A204.1 (cell line): ENCODE measurements around the gene JADE3.

Source experiments
- FAIRE-seq: peaks from 2 replicates; lab custom pipeline; 2012; peaks lifted over from hg19 to GRCh38; lab: Jason Lieb, UNC

JADE3 gene

DNA sequence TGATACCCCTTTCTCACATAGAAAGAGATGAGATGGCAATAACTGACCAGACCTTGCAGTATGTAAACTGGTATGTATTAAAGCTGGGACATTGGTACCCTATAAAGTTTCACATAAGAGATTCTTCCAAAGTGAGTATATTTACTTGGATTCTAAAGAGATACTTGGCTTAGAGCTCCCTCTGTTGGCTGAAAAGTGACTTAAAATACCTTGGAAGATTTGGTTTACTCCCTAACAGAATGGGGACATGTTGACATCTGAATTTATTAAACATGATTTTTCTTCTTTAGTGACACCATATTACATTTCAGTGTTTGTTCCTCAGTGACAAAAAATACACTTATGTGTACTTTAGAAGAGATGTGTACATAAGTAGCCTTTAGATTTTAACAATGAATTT, 118.1 kb downstream of the JADE3 start:
- peak; percentile 98 for FAIRE-seq

DNA sequence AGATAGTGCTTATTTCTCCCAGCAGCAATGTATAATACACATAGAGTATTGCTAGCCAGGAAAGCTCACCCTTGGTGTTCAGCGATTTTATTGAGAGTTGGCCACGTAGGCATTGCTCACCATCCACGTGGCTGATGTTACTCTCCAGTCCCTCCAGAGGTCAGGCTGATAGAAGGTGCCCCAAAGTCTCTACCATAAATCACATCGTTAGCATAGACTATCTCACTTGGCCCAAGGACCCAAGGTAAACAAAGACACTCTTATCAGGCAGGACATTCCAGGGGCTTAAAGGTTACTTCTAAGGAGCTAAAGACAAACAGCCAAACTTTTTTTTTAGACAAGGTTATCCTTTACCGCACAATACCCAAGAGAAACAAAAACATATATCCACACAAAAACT, 135.8 kb downstream of the JADE3 start:
- no peak for FAIRE-seq

DNA sequence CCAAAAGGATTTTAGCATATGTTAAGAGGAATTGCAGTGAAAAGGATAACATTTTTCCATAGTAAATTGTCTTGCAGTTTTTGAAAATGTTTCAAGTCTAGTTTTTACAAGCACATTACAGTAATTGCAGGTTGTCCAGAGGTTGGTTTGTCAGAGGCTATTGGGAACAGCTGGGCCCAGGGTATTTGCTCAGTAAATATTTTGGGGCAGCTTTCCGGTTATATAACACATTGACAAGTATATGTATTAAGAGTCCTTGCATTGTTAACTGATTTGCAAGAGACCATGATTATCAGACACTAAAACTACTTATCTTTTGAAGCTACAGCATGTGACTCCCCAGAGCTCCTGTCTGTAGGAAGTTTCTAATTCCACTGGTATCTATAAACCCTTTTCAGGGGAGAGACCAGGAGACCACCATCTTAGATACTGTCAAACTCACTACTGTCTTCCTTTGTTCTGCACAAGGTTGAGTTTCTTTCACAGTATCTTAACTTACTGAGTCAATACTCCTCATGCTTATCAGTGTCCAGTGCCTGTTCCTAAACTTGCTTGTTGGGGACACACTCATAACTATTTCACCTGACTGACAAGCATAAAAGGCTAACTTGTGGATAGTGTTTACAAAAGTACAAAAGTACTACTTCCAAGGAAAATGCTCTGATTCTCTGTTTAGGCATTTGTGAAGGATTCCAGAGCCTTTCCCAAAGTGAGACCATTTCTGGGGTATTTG, 147.1 kb downstream of the JADE3 start:
- FAIRE-seq: no peak

DNA sequence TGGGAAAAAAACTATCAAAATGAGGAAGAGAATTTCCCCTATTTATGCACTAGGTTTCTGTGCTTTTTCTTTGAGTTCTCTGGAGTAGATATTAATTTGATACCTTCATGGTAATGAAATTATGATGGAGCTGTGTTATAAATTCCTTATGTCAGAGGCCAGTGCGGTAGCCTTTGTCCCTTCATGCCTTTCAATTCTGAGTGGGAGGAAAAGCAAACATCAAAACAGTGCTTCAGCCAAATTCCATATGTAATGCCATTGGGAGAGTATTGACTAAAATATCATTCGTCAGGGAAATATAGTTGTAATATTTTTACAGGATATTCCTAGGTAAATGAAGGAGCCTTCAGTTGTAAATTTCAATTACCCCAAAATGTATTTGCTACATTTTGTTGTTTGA, 148.5 kb downstream of the JADE3 start:
- no peak for FAIRE-seq

DNA sequence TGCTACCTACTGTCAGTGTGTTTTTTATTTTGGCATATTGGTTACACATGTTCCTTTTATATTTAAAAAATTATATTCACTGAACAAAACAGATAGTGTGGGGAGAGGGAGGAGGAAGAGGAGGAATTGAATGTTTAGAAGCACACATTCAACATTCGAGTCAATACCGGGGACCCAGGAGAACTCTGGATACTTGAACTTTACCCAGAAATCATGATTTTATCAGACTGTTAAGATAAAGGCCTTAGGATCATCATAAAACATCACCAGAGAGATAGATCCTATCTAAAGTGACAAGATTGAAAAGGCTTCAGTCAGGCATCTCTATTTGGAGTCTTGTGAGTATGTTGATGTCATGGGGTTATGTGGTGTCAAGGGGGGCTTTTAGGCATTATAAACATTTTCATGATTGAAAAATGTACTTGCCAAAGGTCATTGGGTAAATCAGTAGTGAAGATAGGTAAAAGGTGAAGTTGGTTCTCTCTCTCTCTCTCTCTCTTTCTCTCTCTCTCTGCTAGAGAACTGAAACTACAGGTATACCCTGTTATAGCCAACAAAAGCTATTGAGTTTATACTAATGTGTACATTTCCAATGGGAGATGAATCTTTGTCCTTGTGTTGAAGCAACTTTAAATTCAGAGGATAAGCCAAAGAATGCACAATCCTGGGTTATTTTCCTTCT, 149.2 kb downstream of the JADE3 start:
- no peak for FAIRE-seq

DNA sequence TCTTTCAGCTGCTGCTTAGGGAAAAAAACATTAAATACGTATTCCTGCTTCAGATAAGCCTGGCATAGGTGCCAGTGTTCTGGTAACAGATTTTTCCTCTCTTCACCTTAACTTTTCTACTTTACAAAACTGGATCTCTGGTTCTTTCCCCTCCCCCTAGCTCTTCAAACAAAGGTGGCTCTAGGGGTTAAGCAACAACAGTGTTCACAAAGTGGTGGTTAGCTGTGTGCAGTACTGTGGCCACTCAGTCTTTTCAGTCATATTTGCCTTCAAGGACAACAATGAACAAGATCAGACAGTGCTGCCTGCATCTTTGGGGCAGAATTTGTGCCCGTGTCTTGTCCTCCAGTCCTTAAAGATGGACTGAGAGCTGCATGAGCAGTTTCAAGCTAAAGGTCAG, 151.0 kb downstream of the JADE3 start:
- no peak for FAIRE-seq

DNA sequence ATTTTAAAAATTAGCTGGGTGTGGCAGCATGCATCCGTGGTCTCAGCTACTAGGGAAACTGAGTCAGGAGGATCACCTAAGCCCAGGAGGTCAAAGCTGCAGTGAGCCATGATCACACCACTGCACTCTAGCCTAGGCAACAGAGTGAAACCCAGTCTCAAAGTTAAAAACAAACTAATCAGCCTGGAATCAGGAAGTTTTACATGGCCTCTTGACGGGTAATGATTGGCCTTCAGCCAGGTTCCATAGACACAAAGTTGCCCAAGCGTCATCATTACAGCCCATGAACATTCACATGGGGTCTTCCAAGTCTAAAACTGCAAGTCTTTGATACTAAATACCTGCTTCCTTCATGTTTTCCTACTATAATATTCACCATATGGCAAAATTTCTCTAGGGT, 156.0 kb downstream of the JADE3 start:
- no peak for FAIRE-seq

DNA sequence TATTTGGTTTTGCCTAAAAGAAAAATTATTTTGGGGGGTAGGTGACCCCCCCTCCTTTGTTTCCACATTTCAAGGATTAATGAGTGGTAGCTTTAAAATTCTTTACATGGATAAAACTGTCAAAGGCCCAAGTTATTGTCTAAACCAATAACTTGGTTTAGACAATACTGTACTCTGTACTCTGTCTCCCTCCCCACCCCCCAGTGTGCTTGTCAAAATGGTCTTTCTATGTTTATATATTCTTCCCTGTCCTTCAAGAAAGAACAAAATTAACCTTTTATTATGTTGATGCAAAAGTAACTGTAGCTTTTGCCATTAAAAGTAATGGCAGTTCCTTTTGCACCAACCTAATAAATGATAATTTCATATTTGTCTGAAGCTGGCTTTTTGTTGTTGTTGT, 156.5 kb downstream of the JADE3 start:
- no peak for FAIRE-seq

DNA sequence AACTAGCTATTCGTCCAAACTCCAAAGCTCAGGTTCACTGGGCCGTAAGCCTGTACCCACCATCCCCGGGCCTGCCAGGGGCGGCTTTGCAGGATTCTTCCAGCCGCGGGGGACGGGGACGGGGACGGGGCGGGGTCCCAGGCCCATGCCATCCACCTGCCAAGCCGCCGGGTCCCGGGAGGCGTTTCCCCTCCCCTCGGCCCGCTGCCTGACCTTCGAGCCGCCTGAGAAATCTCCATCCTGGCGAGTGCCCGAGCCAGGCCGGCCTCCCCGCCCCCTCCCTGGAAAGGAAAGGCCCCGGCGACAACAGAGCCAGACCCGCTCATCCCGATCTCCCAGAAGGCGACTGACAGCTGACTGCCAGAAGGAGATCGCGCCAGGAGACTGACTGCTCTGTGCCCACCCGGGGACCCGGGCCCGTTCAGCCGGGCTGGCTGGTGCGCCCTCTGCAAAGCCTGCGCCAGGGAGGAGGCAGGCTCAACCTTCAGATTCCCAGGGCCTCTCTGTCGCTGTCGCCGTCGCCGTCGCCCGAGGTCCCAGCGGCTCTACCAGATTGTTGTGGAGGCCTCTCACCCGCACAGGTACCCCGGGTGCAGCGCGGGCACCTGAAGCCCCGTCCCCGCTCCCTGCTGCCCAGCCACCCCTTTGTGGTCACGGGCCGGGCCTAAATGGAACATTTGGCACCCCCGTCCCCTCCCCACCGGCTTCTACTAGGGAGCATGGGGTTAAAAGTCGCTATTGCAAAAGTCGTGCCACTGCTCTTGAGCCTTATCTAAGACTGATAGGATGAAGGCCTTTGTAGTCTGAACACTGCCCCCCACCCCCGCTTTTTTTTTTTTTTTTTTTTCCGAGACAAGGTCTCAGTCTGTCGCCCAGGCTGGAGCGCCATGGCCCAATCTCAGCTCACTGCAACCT, 166.2 kb downstream of the JADE3 start, which contains the start of gene RGN:
Gene RGN (plus strand): TSS at position 315 of the 915 bp plus-strand sequence. CDS start 2,702 bp downstream, outside the sequence.
- no peak for FAIRE-seq

DNA sequence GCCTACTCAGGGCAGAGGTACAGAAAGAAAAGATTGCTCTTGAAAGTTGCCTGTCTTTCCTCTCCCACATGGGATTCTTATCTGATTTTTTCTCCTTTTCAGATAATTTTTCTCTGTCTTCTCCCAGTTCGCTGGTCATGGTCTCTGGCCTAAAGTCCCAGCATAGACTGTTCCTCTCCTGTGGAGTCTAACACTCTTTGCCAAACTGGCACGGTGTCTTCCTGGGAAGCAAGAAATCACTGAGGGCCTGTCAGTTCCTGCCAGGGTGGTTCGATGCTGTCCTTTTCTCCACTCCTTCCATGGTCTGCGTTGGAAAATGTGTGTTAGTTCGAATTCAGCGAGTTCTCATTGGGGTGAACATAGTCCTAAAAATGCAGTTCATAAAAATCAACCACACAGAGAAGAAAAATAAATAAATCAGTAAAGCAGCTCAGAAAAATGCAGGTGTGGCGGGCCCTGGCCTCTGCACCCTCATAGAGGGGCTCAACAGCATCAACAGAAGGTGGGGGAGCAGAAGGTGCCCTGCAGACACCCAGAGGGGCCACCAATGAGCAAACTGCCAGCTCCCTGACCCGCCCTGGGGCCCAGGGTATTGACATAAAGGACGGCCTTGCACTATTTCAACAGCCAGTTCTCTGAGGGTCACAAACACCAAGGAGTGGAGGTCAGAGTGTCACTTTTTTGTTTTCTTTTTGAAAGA, 168.1 kb downstream of the JADE3 start:
- no peak for FAIRE-seq

DNA sequence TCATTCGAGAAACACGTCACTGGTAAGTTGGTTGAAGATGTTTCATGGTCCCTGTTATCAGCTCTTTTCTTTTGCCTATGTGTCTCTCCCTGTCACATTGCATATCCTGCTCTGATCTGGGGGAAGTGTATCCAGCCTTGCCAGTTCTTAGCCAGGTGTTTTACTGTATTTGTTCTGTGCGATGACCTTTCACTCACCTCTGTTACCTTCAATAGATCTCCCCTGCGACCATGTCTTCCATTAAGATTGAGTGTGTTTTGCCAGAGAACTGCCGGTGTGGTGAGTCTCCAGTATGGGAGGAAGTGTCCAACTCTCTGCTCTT, 168.7 kb downstream of the JADE3 start:
- no peak for FAIRE-seq

DNA sequence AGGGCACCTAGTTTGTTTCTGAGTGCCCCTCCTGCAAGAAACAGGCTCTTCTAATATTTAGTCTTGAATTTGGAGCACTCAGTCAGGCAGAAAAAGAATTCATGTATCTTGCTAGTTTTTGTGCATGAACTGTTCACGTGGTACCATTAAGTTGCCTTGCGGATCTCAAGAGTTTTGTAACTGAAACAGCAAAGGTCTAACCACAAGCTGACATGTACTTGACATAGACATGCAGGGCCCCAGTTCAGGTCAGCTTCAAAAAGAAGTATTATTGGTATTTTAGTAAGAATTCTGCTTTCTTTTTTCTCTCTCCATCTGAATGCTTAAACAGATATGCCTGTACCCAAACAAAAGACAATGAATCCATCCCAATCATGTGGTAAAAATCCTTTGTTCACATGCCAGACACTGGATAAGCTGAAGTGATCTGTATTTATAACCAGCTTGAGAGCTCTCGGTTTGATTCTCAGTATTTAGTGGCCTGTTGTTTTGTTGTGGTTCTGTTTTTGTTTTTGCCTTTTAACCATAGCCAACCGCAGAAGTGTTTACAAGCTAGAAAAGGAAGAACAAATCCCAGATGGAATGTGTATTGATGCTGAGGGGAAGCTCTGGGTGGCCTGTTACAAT, 179.0 kb downstream of the JADE3 start:
- FAIRE-seq: no peak

DNA sequence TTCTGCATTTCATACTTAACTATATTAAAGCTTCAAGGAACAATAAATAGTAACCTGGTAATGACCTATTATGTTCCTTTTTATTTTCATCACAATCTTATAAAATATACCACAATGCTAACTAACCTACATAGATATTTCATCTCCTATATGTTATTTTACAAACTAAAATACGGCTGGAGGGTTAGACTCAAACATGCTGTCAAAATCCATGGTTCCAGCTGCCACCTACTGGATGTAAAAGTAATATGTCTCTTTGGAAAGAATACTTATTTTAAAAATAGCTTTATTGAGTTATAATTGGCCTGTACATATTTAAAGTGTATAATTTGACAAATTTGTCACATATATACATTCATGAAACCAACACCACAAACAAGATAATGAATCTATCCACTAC, 181.0 kb downstream of the JADE3 start:
- FAIRE-seq: peak; percentile 99

DNA sequence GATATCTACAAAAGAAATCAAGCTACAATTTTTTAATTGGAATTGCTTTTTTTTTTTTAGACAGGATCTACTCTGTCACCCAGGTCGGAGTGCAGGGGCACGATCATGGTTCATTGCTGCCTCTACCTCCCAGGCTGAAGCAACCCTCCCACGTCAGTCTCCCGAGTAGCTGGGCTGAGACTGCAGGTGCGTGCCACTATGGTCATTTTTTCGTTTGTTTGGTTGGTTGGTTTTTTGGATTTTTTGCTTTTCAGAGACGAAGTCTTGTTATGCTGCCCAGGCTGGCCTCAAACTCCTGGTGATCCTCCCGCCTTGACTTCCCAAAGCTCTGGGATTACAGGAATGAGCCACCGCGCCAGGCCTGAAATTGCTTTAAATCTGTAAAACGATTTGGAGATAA, 181.6 kb downstream of the JADE3 start:
- no peak for FAIRE-seq

DNA sequence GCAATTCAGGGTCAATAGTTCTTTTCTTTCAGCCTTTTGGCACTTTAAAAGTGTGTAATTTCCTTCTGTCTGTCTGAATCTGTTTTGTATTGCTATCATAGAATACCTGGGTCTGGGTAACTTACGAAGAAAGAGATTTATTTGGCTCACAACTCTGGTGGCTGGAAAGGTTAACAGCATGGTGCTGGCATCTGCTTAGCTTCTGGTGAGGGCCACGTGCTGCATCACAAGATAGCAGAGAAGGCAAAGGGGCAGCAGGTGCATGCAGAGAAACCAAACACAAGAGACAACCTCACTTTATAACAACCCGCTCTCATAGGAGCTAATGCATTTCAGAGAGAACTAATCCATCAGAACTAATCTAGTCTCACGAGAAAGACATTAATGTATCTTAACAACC, 184.8 kb downstream of the JADE3 start:
- FAIRE-seq: no peak

DNA sequence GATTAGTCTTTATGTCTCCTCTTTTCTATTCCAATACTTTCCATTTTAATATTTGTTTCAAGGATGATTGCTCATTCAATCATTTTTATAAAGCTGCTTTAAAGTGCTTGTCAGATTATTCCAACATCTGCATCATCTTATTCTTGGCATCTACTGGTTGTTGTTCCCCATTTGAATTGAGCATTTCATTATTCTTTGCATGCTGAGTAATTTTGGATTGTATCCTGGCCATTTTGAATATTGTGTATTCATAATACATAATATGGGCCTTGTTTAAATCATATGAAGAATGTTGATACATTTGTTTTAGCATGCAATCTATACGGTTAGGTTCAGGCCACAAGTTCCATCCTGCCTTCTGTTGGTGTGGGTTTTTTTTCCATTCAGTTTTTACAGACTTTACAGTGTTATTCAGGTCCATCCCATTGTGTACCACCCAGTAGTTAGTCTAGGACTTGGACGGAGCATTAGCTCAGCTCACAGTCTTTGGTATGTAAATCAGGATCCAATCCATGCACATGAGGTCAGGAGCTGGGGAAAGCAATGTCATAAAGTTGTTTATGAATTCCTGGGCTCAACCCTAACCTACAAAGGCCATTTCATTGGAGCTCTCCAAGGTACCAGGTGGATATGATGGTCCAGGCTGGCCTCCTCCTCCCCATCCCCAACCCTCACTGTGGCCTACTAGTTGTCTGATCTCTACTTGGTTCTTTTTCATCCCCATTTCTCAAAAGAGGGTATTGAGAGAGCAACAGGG, 186.3 kb downstream of the JADE3 start:
- no peak for FAIRE-seq

DNA sequence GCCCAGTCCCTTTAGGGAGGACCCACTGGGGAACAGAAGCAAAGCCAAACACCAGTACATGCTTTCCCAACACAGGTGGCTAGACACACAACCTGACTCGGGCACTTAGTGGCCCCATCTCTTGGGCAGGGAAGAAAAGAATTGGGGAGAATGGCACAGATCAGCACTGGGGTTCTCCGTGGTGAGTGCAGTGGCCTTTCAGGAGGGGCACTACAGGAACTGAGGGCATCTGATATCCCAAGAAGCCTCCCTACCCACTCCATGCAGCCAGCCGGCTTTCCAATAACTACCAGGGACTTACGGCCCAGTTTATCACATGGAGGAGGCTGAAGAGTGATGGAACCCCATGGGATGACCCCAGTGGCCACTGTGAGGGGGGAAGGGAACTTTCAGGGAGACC, 189.0 kb downstream of the JADE3 start:
- no peak for FAIRE-seq
